VCaP (cell line): Measurements from ENCODE around the gene ZSWIM5.
"Not testable (repeated sequence)": the region's sequence is repeated elsewhere in the genome, so short reads cannot be mapped to it uniquely, and the experiment has no call there.

Experiments
- H3K27ac ChIP-seq: fragments of 450-650 bp; 2 replicates; pipeline ENCODE4 v1.5.1; 2017
- CTCF ChIP-seq: fragments of 450-650 bp; conservative IDR thresholded peaks from 2 replicates; pipeline ENCODE4 v1.5.1; 2017; ENCODE audit warnings: mild to moderate bottlenecking, moderate library complexity

The ZSWIM5 gene

GRCh38 chr1:45008076-45008475 lies 198.3 kb downstream of the ZSWIM5 start:
- TF ChIP-seq CTCF: no peak
- H3K27ac ChIP-seq: no peak overlapping the region

GRCh38 chr1:45007311-45007710 lies 199.1 kb downstream of the ZSWIM5 start:
- H3K27ac ChIP-seq: no peak overlapping the region
- no peak for TF ChIP-seq CTCF

GRCh38 chr1:45005761-45006160 lies 200.6 kb downstream of the ZSWIM5 start:
- TF ChIP-seq CTCF: no peak

GRCh38 chr1:45004281-45004920 lies 202.0 kb downstream of the ZSWIM5 start:
- no peak for TF ChIP-seq CTCF
- no peak overlapping the region for H3K27ac ChIP-seq

More at GRCh38 chr1:45005761-45006160, 200.6 kb downstream of the ZSWIM5 start:
- no peak overlapping the region for H3K27ac ChIP-seq

GRCh38 chr1:45003741-45004140 lies 202.7 kb downstream of the ZSWIM5 start:
- H3K27ac ChIP-seq: no peak overlapping the region
- TF ChIP-seq CTCF: no peak

- no peak for TF ChIP-seq CTCF
- H3K27ac ChIP-seq: no peak overlapping the region
Measured at GRCh38 chr1:45002650-45003645, 203.5 kb downstream of the ZSWIM5 start.

- not testable (repeated sequence) for H3K27ac ChIP-seq
Measured at GRCh38 chr1:45001576-45001975, 204.8 kb downstream of the ZSWIM5 start.
